Measurements from ENCODE around the gene ERVK3-1.

The ERVK3-1 gene

GRCh38 chr19:58332697-58333096 is 27.5 kb downstream of the ERVK3-1 start:
- CTCF ChIA-PET = no interaction called here

GRCh38 chr19:58334691-58335249 is 29.6 kb downstream of the ERVK3-1 start:
- no peak for DNase-seq (ENCODE audit: extremely low spot score)
- ChIA-PET CTCF (no interaction called here), POLR2A (no interaction called here)
- TF ChIP-seq NFRKB (IDR thresholded peaks at IDR 0.05) (no peak), SP1 (IDR thresholded peaks at IDR 0.05) (no peak), PKNOX1 (IDR thresholded peaks at IDR 0.05) (no peak), FOXM1 (IDR thresholded peaks at IDR 0.05; ENCODE audit: borderline replicate concordance) (no peak), ZNF384 (IDR thresholded peaks at IDR 0.05) (no peak), HDGF (IDR thresholded peaks at IDR 0.05; ENCODE audit: borderline replicate concordance) (no peak), FOXK2 (IDR thresholded peaks at IDR 0.05) (no peak), ARNT (IDR thresholded peaks at IDR 0.05) (no peak), BHLHE40 (IDR thresholded peaks at IDR 0.05; ENCODE audit: borderline replicate concordance) (no peak), L3MBTL2 (conservative IDR thresholded peaks at IDR 0.05) (no peak), LEF1 (IDR thresholded peaks at IDR 0.05; ENCODE audit: borderline replicate concordance) (no peak), CTBP1 (IDR thresholded peaks at IDR 0.05; ENCODE audit: borderline replicate concordance) (no peak), SUZ12 (IDR thresholded peaks at IDR 0.05) (no peak), ELF4 (IDR thresholded peaks at IDR 0.05) (no peak), TARDBP (IDR thresholded peaks at IDR 0.05) (no peak)

More at GRCh38 chr19:58332697-58333096, 27.5 kb downstream of the ERVK3-1 start:
- TF ChIP-seq SP1 (IDR thresholded peaks at IDR 0.05) = no peak
- TF ChIP-seq L3MBTL2 (conservative IDR thresholded peaks at IDR 0.05) = no peak
- no peak for TF ChIP-seq ZNF384 (IDR thresholded peaks at IDR 0.05)
- TF ChIP-seq SUZ12 (IDR thresholded peaks at IDR 0.05) = no peak
- no peak for TF ChIP-seq PKNOX1 (IDR thresholded peaks at IDR 0.05)
- TF ChIP-seq FOXK2 (IDR thresholded peaks at IDR 0.05) = no peak
- no peak for TF ChIP-seq ELF4 (IDR thresholded peaks at IDR 0.05)
- no peak for TF ChIP-seq FOXA1 (IDR thresholded peaks at IDR 0.05)
- no peak for TF ChIP-seq ARNT (IDR thresholded peaks at IDR 0.05)
- TF ChIP-seq CTBP1 (IDR thresholded peaks at IDR 0.05; ENCODE audit: borderline replicate concordance) = no peak
- POLR2A ChIA-PET = no interaction called here
- no peak for DNase-seq (ENCODE audit: extremely low spot score)

- TF ChIP-seq TARDBP (IDR thresholded peaks at IDR 0.05) = no peak
- no peak for TF ChIP-seq HDGF (IDR thresholded peaks at IDR 0.05; ENCODE audit: borderline replicate concordance)
- no peak for TF ChIP-seq ARNT (IDR thresholded peaks at IDR 0.05)
- TF ChIP-seq LEF1 (IDR thresholded peaks at IDR 0.05; ENCODE audit: borderline replicate concordance) = no peak
- no peak for TF ChIP-seq L3MBTL2 (conservative IDR thresholded peaks at IDR 0.05)
- ChIA-PET CTCF (no interaction called here), POLR2A (no interaction called here)
- no peak for DNase-seq (ENCODE audit: extremely low spot score)
These were observed 30.5 kb downstream of the ERVK3-1 start for GRCh38 chr19:58335630-58336029.

GRCh38 chr19:58336216-58336615 is 31.0 kb downstream of the ERVK3-1 start:
- ChIA-PET CTCF (no interaction called here), POLR2A (no interaction called here)
- TF ChIP-seq HDGF (IDR thresholded peaks at IDR 0.05; ENCODE audit: borderline replicate concordance) (no peak), SUZ12 (IDR thresholded peaks at IDR 0.05) (no peak), PKNOX1 (IDR thresholded peaks at IDR 0.05) (no peak), FOXM1 (IDR thresholded peaks at IDR 0.05; ENCODE audit: borderline replicate concordance) (no peak)
- no peak for DNase-seq (ENCODE audit: extremely low spot score)

GRCh38 chr19:58336820-58337219 is 31.6 kb downstream of the ERVK3-1 start:
- no peak for DNase-seq (ENCODE audit: extremely low spot score)
- POLR2A ChIA-PET = no interaction called here
- TF ChIP-seq ARNT (IDR thresholded peaks at IDR 0.05) = no peak
- no peak for TF ChIP-seq NFRKB (IDR thresholded peaks at IDR 0.05)
- no peak for TF ChIP-seq FOXK2 (IDR thresholded peaks at IDR 0.05)
- TF ChIP-seq FOXM1 (IDR thresholded peaks at IDR 0.05; ENCODE audit: borderline replicate concordance) = no peak
- TF ChIP-seq PKNOX1 (IDR thresholded peaks at IDR 0.05) = no peak
- TF ChIP-seq BHLHE40 (IDR thresholded peaks at IDR 0.05; ENCODE audit: borderline replicate concordance) = no peak
- no peak for TF ChIP-seq L3MBTL2 (conservative IDR thresholded peaks at IDR 0.05)
- TF ChIP-seq CTBP1 (IDR thresholded peaks at IDR 0.05; ENCODE audit: borderline replicate concordance) = no peak
- TF ChIP-seq FOXA1 (IDR thresholded peaks at IDR 0.05) = no peak
- TF ChIP-seq ZNF384 (IDR thresholded peaks at IDR 0.05) = no peak
- TF ChIP-seq SUZ12 (IDR thresholded peaks at IDR 0.05) = no peak
- no peak for TF ChIP-seq ELF4 (IDR thresholded peaks at IDR 0.05)
- no peak for TF ChIP-seq TARDBP (IDR thresholded peaks at IDR 0.05)
- no peak for TF ChIP-seq SP1 (IDR thresholded peaks at IDR 0.05)
- TF ChIP-seq HDGF (IDR thresholded peaks at IDR 0.05; ENCODE audit: borderline replicate concordance) = no peak
- TF ChIP-seq LEF1 (IDR thresholded peaks at IDR 0.05; ENCODE audit: borderline replicate concordance) = no peak
- CTCF ChIA-PET = no interaction called here

GRCh38 chr19:58338336-58338735 is 33.2 kb downstream of the ERVK3-1 start:
- no peak for TF ChIP-seq SUZ12 (IDR thresholded peaks at IDR 0.05)
- no peak for TF ChIP-seq FOXK2 (IDR thresholded peaks at IDR 0.05)
- no peak for TF ChIP-seq ARNT (IDR thresholded peaks at IDR 0.05)
- no peak for TF ChIP-seq HDGF (IDR thresholded peaks at IDR 0.05; ENCODE audit: borderline replicate concordance)
- no peak for DNase-seq (ENCODE audit: extremely low spot score)
- CTCF ChIA-PET = no interaction called here
- POLR2A ChIA-PET = interaction anchor here (1.3 kb wide), 1 partner anchor 10 kb away, joined by 4 read pairs; no protein-coding TSS in a partner anchor

All from HEK293T (cell line).